Activated CD4-positive, alpha-beta T cell treated with anti-CD3 and anti-CD28 coated beads for 36 hours (primary cell): ENCODE data around the gene SLX9. TPM values are rescaled to one million over a fixed set of nuclear protein-coding genes. Genes with fewer than 3 reads are reported as not detected.

ENCODE experiments used
- ATAC-seq: fragments of 200-7000 bp; cut with Tn5 transposase; one replicate; pipeline ENCODE4 v1.10.0; 2021; ENCODE audit warnings: mild to moderate bottlenecking, moderate library complexity
- CTCF ChIA-PET: fragments of 350-600 bp; sonication (Branson Sonifier 250); formaldehyde crosslinking; loops from one replicate; lab custom pipeline; 2021; ENCODE audit warnings: antibody characterized with exemption; lab: Charles Lee
- POLR2A ChIA-PET: fragments of 350-600 bp; sonication (Branson Sonifier 250); formaldehyde crosslinking; loops from one replicate; lab custom pipeline; 2021; ENCODE audit warnings: antibody characterized with exemption, inconsistent platforms; lab: Charles Lee
- DNase-seq: peaks from one replicate; pipeline ENCODE4 v3.0.0-alpha.2; 2020
- H3K27ac Mint-ChIP-seq: one replicate; pipeline ENCODE4 v1.8.0; 2021; ENCODE audit warnings: mixed read lengths
- H3K27me3 Mint-ChIP-seq: one replicate; pipeline ENCODE4 v1.8.0; 2021; ENCODE audit warnings: mixed read lengths
- H3K36me3 Mint-ChIP-seq: one replicate; pipeline ENCODE4 v1.8.0; 2021; ENCODE audit warnings: low read depth, mixed read lengths
- H3K4me1 Mint-ChIP-seq: one replicate; pipeline ENCODE4 v1.8.0; 2021; ENCODE audit warnings: mixed read lengths
- H3K4me3 Mint-ChIP-seq: one replicate; pipeline ENCODE4 v1.8.0; 2021; ENCODE audit warnings: mild to moderate bottlenecking, moderate library complexity, mixed read lengths
- H3K9me3 Mint-ChIP-seq: one replicate; pipeline ENCODE4 v1.8.0; 2021; ENCODE audit warnings: low read depth, mixed read lengths
- intact Hi-C, 2 experiments: fragments of 100-400 bp; cut with DNase I in 1 of 2; cut with micrococcal nuclease in 1 of 2; formaldehyde crosslinking; loops; one replicate each; pipeline versions ENCODE4 v1.14.2 to v1.15.1; 2022 to 2024; cut with DNase I, micrococcal nuclease
- total RNA-seq, 2 experiments: library from RNA; stranded (reverse); gene quantifications; one replicate each; pipeline ENCODE4 v1.2.3, GENCODE V29; 2021

SLX9 gene
- total RNA-seq, 2 experiments from 2014 or later: 60.8 to 68.8 TPM

GRCh38 chr21:44954281-44954771, 14.5 kb downstream of the SLX9 start:
- ATAC-seq: no peak
- ChIA-PET POLR2A (interaction anchor here (0.7 kb wide), 1 partner anchor 24 kb away, joined by 3 read pairs; no protein-coding TSS in a partner anchor), CTCF (interaction anchor here (1.8 kb wide), 1 partner anchor 43 kb away, joined by 4 read pairs; no protein-coding TSS in a partner anchor)
- no peaks in the 10 kb centered on the region for H3K9me3 Mint-ChIP-seq
- no peak for DNase-seq
- H3K27me3 Mint-ChIP-seq: no peaks in the 10 kb centered on the region
- intact Hi-C loops: no loop called here
- no peak overlapping the region for H3K27ac Mint-ChIP-seq
- H3K4me3 Mint-ChIP-seq: no peak overlapping the region
- peaks cover 5% of the 10 kb centered on the region for H3K4me1 Mint-ChIP-seq
- peaks cover 19% of the 10 kb centered on the region for H3K36me3 Mint-ChIP-seq

GRCh38 chr21:44955141-44955797, 15.4 kb downstream of the SLX9 start:
- no peaks in the 10 kb centered on the region for H3K27me3 Mint-ChIP-seq
- ATAC-seq (no peak), DNase-seq (no peak)
- CTCF ChIA-PET: interaction anchor here (1.8 kb wide), 1 partner anchor 43 kb away, joined by 4 read pairs; no protein-coding TSS in a partner anchor
- POLR2A ChIA-PET: no interaction called here
- no peaks in the 10 kb centered on the region for H3K9me3 Mint-ChIP-seq
- H3K27ac Mint-ChIP-seq: no peak overlapping the region
- no peak overlapping the region for H3K4me3 Mint-ChIP-seq
- intact Hi-C loops: no loop called here
- no peaks in the 10 kb centered on the region for H3K4me1 Mint-ChIP-seq
- H3K36me3 Mint-ChIP-seq: peaks cover 16% of the 10 kb centered on the region

- Mint-ChIP-seq H3K27me3 (no peaks in the 10 kb centered on the region), H3K9me3 (no peaks in the 10 kb centered on the region), H3K4me3 (no peak overlapping the region), H3K4me1 (no peaks in the 10 kb centered on the region), H3K36me3 (peaks cover 19% of the 10 kb centered on the region), H3K27ac (no peak overlapping the region)
- DNase-seq: no peak
- intact Hi-C loops: no loop called here
- ATAC-seq: no peak
- POLR2A ChIA-PET: no interaction called here
- CTCF ChIA-PET: no interaction called here
Measured at GRCh38 chr21:44955798-44956175, 16.0 kb downstream of the SLX9 start.

- no peak for ATAC-seq
- CTCF ChIA-PET: no interaction called here
- POLR2A ChIA-PET: no interaction called here
- peaks cover 19% of the 10 kb centered on the region for H3K36me3 Mint-ChIP-seq
- no peak overlapping the region for H3K4me3 Mint-ChIP-seq
- H3K9me3 Mint-ChIP-seq: no peaks in the 10 kb centered on the region
- DNase-seq: no peak
- H3K27me3 Mint-ChIP-seq: no peaks in the 10 kb centered on the region
- H3K27ac Mint-ChIP-seq: no peak overlapping the region
- intact Hi-C loops: no loop called here
- H3K4me1 Mint-ChIP-seq: no peaks in the 10 kb centered on the region
Measured at GRCh38 chr21:44956356-44957046, 16.7 kb downstream of the SLX9 start.

- POLR2A ChIA-PET: no interaction called here
- Mint-ChIP-seq H3K9me3 (no peaks in the 10 kb centered on the region), H3K4me3 (no peak overlapping the region), H3K27ac (no peak overlapping the region), H3K4me1 (no peaks in the 10 kb centered on the region), H3K36me3 (peaks cover 23% of the 10 kb centered on the region), H3K27me3 (no peaks in the 10 kb centered on the region)
- DNase-seq (no peak), ATAC-seq (no peak)
- intact Hi-C loops: no loop called here
- CTCF ChIA-PET: no interaction called here
Measured at GRCh38 chr21:44957047-44957831, 17.4 kb downstream of the SLX9 start.

- DNase-seq (no peak), ATAC-seq (no peak)
- H3K36me3 Mint-ChIP-seq: peaks cover 24% of the 10 kb centered on the region
- H3K4me3 Mint-ChIP-seq: no peak overlapping the region
- ChIA-PET CTCF (no interaction called here), POLR2A (no interaction called here)
- H3K4me1 Mint-ChIP-seq: no peaks in the 10 kb centered on the region
- no peaks in the 10 kb centered on the region for H3K27me3 Mint-ChIP-seq
- H3K27ac Mint-ChIP-seq: no peak overlapping the region
- H3K9me3 Mint-ChIP-seq: no peaks in the 10 kb centered on the region
- intact Hi-C loops: no loop called here
Measured at GRCh38 chr21:44957901-44958451, 18.1 kb downstream of the SLX9 start.

- Mint-ChIP-seq H3K27me3 (no peaks in the 10 kb centered on the region), H3K27ac (no peak overlapping the region), H3K36me3 (peaks cover 26% of the 10 kb centered on the region), H3K4me1 (peaks cover 3% of the 10 kb centered on the region), H3K9me3 (no peaks in the 10 kb centered on the region), H3K4me3 (no peak overlapping the region)
- DNase-seq: no peak
- POLR2A ChIA-PET: no interaction called here
- intact Hi-C loops: no loop called here
- CTCF ChIA-PET: no interaction called here
- ATAC-seq: no peak
Measured at GRCh38 chr21:44958471-44959191, 18.8 kb downstream of the SLX9 start.

- Mint-ChIP-seq H3K4me1 (peaks cover 11% of the 10 kb centered on the region), H3K9me3 (no peaks in the 10 kb centered on the region), H3K36me3 (peaks cover 32% of the 10 kb centered on the region), H3K27me3 (no peaks in the 10 kb centered on the region), H3K4me3 (no peak overlapping the region), H3K27ac (no peak overlapping the region)
- ATAC-seq (no peak), DNase-seq (no peak)
- intact Hi-C loops: loop anchor here in 1 of 2 experiments (5.0 kb wide), 1 partner anchor 178 kb away; no protein-coding TSS in a partner anchor
- ChIA-PET POLR2A (no interaction called here), CTCF (interaction anchor here (0.6 kb wide), 1 partner anchor 192 kb away, joined by 3 read pairs; no protein-coding TSS in a partner anchor)
Measured at GRCh38 chr21:44959376-44960091, 19.7 kb downstream of the SLX9 start.

- intact Hi-C loops: loop anchor here in 1 of 2 experiments (5.0 kb wide), 1 partner anchor 177 kb away; no protein-coding TSS in a partner anchor
- POLR2A ChIA-PET: no interaction called here
- DNase-seq (no peak), ATAC-seq (no peak)
- Mint-ChIP-seq H3K4me3 (no peak overlapping the region), H3K36me3 (peaks cover 32% of the 10 kb centered on the region), H3K4me1 (peaks cover 20% of the 10 kb centered on the region), H3K27me3 (no peaks in the 10 kb centered on the region), H3K27ac (no peak overlapping the region), H3K9me3 (no peaks in the 10 kb centered on the region)
- CTCF ChIA-PET: interaction anchor here (0.6 kb wide), 1 partner anchor 191 kb away, joined by 3 read pairs; no protein-coding TSS in a partner anchor
Measured at GRCh38 chr21:44960141-44961092, 20.6 kb downstream of the SLX9 start.
